K562 (cell line): ENCODE measurements around the gene RAD21L1. TPM values are rescaled to one million over a fixed set of nuclear protein-coding genes. Genes with fewer than 3 reads are reported as not detected.

Experiments
- ATAC-seq: fragments of 200-7000 bp; cut with Tn5 transposase; 3 replicates; pipeline ENCODE4 v1.9.1; 2020; ENCODE audit warnings: moderate library complexity
- BruUV-seq: library from RNA; stranded (reverse); fragments of 400-500 nt; replicated peaks from 2 replicates; lab custom pipeline; 2021; lab: Mats Ljungman, UMichigan
- CTCF ChIA-PET: fragments of 300-600 bp; formaldehyde crosslinking; extraction: SDS; loops from one replicate; lab custom pipeline; 2021; ENCODE audit warnings: low intra/inter-chr PET ratio; lab: Yijun Ruan, JAX
- POLR2A ChIA-PET: fragments of 300-600, 350-650 bp; sonication (Branson Sonifier 250); formaldehyde crosslinking; extraction: SDS; loops from one replicate; lab custom pipeline; 2021; ENCODE audit warnings: antibody characterized with exemption, inconsistent platforms; lab: Yijun Ruan, JAX
- DNase-seq, 4 experiments: peaks; one replicate each; pipeline versions ENCODE4 v3.0.0 to v3.0.0-alpha.2; 2011 to 2018; ENCODE audit warnings: low spot score in 3 of 4, mixed read lengths in 3 of 4; ENCODE audit errors: extremely low read depth in 1 of 4
- FAIRE-seq: peaks from 2 replicates; lab custom pipeline; 2011; peaks lifted over from hg19 to GRCh38; lab: Jason Lieb, UNC
- H2AFZ ChIP-seq: 2 replicates; pipeline ENCODE4 v1.6.0; 2011; ENCODE audit warnings: low read depth, low read length, control low read depth, inconsistent platforms
- H3K27ac ChIP-seq: fragments of 200-600 bp; 3 replicates; pipeline ENCODE4 v1.8.0; 2011; ENCODE audit warnings: low read depth, mild to moderate bottlenecking, control low read depth, inconsistent platforms, low read length, moderate library complexity, mixed read lengths; ENCODE audit errors: extremely low read depth
- H3K27me3 ChIP-seq, 2 experiments: fragments of 300-600 bp in 1 of 2; 2 replicates in 1 of 2; 3 replicates in 1 of 2; pipeline versions ENCODE4 v1.6.0 to v1.8.0; 2011; ENCODE audit warnings: inconsistent platforms in 2 of 2, low read length in 2 of 2, mild to moderate bottlenecking in 1 of 2, mixed read lengths in 1 of 2, moderate library complexity in 1 of 2; ENCODE audit not compliant: control insufficient read depth in 2 of 2, insufficient read depth in 2 of 2
- H3K36me3 ChIP-seq: fragments of 300-600 bp; 3 replicates; pipeline ENCODE4 v1.8.0; 2011; ENCODE audit warnings: mild to moderate bottlenecking, low read length, inconsistent platforms; ENCODE audit not compliant: control insufficient read depth, insufficient read depth
- H3K4me1 ChIP-seq, 2 experiments: fragments of 200-600 bp in 1 of 2; replicated peaks in 1 of 2; 2 replicates in 1 of 2; 3 replicates in 1 of 2; pipeline versions ENCODE4 v1.5.1 to v1.8.0; 2011; ENCODE audit warnings: inconsistent platforms in 2 of 2, low read length in 2 of 2, mild to moderate bottlenecking in 1 of 2, mixed read lengths in 1 of 2, moderate library complexity in 1 of 2; ENCODE audit not compliant: control insufficient read depth in 2 of 2, insufficient read depth in 2 of 2
- H3K4me2 ChIP-seq: 2 replicates; pipeline ENCODE4 v1.6.1; 2011; ENCODE audit warnings: low read length, control low read depth, inconsistent platforms, mixed read lengths; ENCODE audit not compliant: insufficient read depth
- H3K4me3 ChIP-seq: fragments of 200-600 bp; sonication (generic), shearing (Covaris generic); 2 replicates; pipeline ENCODE4 v1.5.1; 2016; ENCODE audit warnings: control low read depth, inconsistent platforms
- H3K79me2 ChIP-seq: fragments of 200-600 bp; 3 replicates; pipeline ENCODE4 v1.8.0; 2011; ENCODE audit warnings: low read length, inconsistent platforms; ENCODE audit not compliant: control insufficient read depth, insufficient read depth
- H3K9ac ChIP-seq, 2 experiments: 2 replicates each; pipeline versions ENCODE4 v1.6.0 to v1.6.1; 2011; ENCODE audit warnings: low read depth in 2 of 2, low read length in 2 of 2, control low read depth in 1 of 2, inconsistent platforms in 1 of 2, mild to moderate bottlenecking in 1 of 2, mixed read lengths in 1 of 2; ENCODE audit not compliant: insufficient read depth in 1 of 2
- H3K9me1 ChIP-seq: one replicate; pipeline ENCODE4 v1.6.0; 2011; ENCODE audit warnings: inconsistent platforms, mild to moderate bottlenecking, low read length, moderate library complexity; ENCODE audit not compliant: control insufficient read depth, insufficient read depth
- H3K9me3 ChIP-seq: replicated peaks from 2 replicates; pipeline ENCODE4 v1.5.1; 2011; ENCODE audit warnings: low read depth, low read length, inconsistent platforms; ENCODE audit not compliant: control insufficient read depth, insufficient read depth
- H4K20me1 ChIP-seq: replicated peaks from 2 replicates; pipeline ENCODE4 v1.6.1; 2011; ENCODE audit warnings: low read length, inconsistent platforms, mixed read lengths; ENCODE audit not compliant: control insufficient read depth, insufficient read depth
- ELK3 ChIP-seq: fragments of 450-650 bp; formaldehyde crosslinking; IDR thresholded peaks from 2 replicates; pipeline ENCODE4 v1.4.0; 2020; ENCODE audit warnings: mild to moderate bottlenecking
- HBP1 ChIP-seq: fragments of 450-650 bp; formaldehyde crosslinking; IDR thresholded peaks from 2 replicates; pipeline ENCODE4 v1.4.0; 2022; ENCODE audit warnings: missing genetic modification characterization
- KAT2B ChIP-seq: IDR thresholded peaks from one replicate; pipeline ENCODE4 v1.6.1; 2012; ENCODE audit warnings: low read depth, mild to moderate bottlenecking, control low read depth, inconsistent platforms, low read length, moderate library complexity
- PHF20 ChIP-seq: fragments of 450-650 bp; IDR thresholded peaks from 2 replicates; pipeline ENCODE4 v1.6.1; 2018; ENCODE audit not compliant: partially characterized antibody
- PRPF4 ChIP-seq: fragments of 200-400 bp; formaldehyde crosslinking; IDR thresholded peaks from one replicate; pipeline ENCODE4 v1.6.1; 2017; ENCODE audit warnings: low read length, low read depth, mild to moderate bottlenecking; ENCODE audit not compliant: insufficient read depth, poor library complexity, severe bottlenecking
- RBM17 ChIP-seq: fragments of 200-400 bp; formaldehyde crosslinking; IDR thresholded peaks from 2 replicates; pipeline ENCODE4 v1.6.1; 2017; ENCODE audit warnings: low read depth, mild to moderate bottlenecking, low read length, borderline replicate concordance
- SMARCA5 ChIP-seq: fragments of 450-650 bp; IDR thresholded peaks from 2 replicates; pipeline ENCODE4 v1.6.1; 2016
- THRB ChIP-seq: fragments of 450-650 bp; formaldehyde crosslinking; conservative IDR thresholded peaks from 2 replicates; pipeline ENCODE4 v1.4.0; 2022; ENCODE audit warnings: mild to moderate bottlenecking, missing genetic modification characterization
- XRCC3 ChIP-seq: fragments of 450-650 bp; IDR thresholded peaks from 2 replicates; pipeline ENCODE4 v1.6.1; 2017; ENCODE audit warnings: mild to moderate bottlenecking, moderate library complexity
- ZNF407 ChIP-seq: fragments of 450-650 bp; IDR thresholded peaks from 2 replicates; pipeline ENCODE4 v1.6.1; 2016; ENCODE audit warnings: low read depth
- WGBS: fragments of 100-300 bp; shearing (Covaris generic); methylation state at CpG from one replicate; pipeline ENCODE4 v1.1.6; 2016; ENCODE audit warnings: low coverage, mixed read lengths; ENCODE audit not compliant: insufficient coverage; ENCODE audit errors: missing lambda C conversion rate; 5-methylcytosine and 5-hydroxymethylcytosine counted together
- in situ Hi-C: fragments of 300-500 bp; cut with MboI; formaldehyde crosslinking; loops from 4 replicates; pipeline ENCODE4 v1.15.0; 2018; ENCODE audit warnings: inconsistent platforms, mixed read lengths
- intact Hi-C: fragments of 100-400 bp; cut with micrococcal nuclease; formaldehyde crosslinking; loops from 2 replicates; pipeline ENCODE4 v1.14.2; 2022
- polyA plus RNA-seq, 8 experiments: library from polyadenylated mRNA; depleted of rRNA in 4 of 8; stranded (reverse) in 5 of 8; unstranded in 3 of 8; fragments of >200 nt; fragmentation: Nextera tagmentation in 2 of 8; fragmentation: Illumina TruSeq in 1 of 8; extraction: Ambion mirVana in 2 of 8; extraction: Trizol in 1 of 8; gene quantifications; 2 replicates each; pipeline versions ENCODE4 v1.2.1 to v1.2.3, GENCODE V29; 2011 to 2014; ENCODE audit warnings: inconsistent platforms in 1 of 8, missing spikeins in 1 of 8
- total RNA-seq, 7 experiments: library from RNA; depleted of rRNA in 6 of 7; stranded (reverse); fragments of >200 nt in 6 of 7; fragmentation: Illumina TruSeq in 2 of 7; extraction: Trizol in 2 of 7; gene quantifications; 2 replicates each; pipeline versions ENCODE4 v1.2.1 to v1.2.3, GENCODE V29; 2011 to 2021; ENCODE audit warnings: low replicate concordance in 1 of 7

The RAD21L1 gene
- total and polyA plus RNA-seq, 9 of the 15 experiments (the other 6 are each of a cell fraction or from before 2014, with no cell fraction given): 0.17 to 1.7 (median 0.45) TPM; not detected in 1

- peak overlapping the region in 1 of 2 experiments; percentile 60; a peak in 2 of 4 replicates for H3K9ac ChIP-seq
- H3K79me2 ChIP-seq: peaks cover 18% of the 10 kb centered on the region
- BruUV-seq: no TSS peak
- H4K20me1 ChIP-seq: no peaks in the 10 kb centered on the region
- POLR2A ChIA-PET: interaction anchor here (0.6 to 1.1 kb wide), 4 partner anchors 8 to 68 kb away, joined by 3 to 5 read pairs (median 4); partner anchors contain the start of gene C20orf202
- H3K9me3 ChIP-seq: no peaks in the 10 kb centered on the region
- no peaks in the 10 kb centered on the region for H3K36me3 ChIP-seq
- in situ Hi-C loops (no loop called here), intact Hi-C loops (loop anchor here (10.0 kb wide), 1 partner anchor 374 kb away; no protein-coding TSS in a partner anchor)
- ATAC-seq: no peak
- H3K9me1 ChIP-seq: peaks cover 4% of the 10 kb centered on the region
- peaks cover 57 to 62% of the 10 kb centered on the region in 2 experiments for H3K4me1 ChIP-seq
- H3K27ac ChIP-seq: peak overlapping the region; percentile 96
- peak overlapping the region; percentile 66; the same call in 1 of the 2 replicates for H2AFZ ChIP-seq
- no peak overlapping the region for H3K4me3 ChIP-seq
- peak; percentile 86 for FAIRE-seq
- DNase-seq: no peak
- peak overlapping the region; percentile 63 for H3K4me2 ChIP-seq
- CTCF ChIA-PET: no interaction called here
- H3K27me3 ChIP-seq: no peaks in the 10 kb centered on the region
- WGBS: 50% methylated on average over 1 of the region's 1 CpG
- TF ChIP-seq RBM17: no peak
- no peak for TF ChIP-seq ELK3 (CRISPR knock-in tag)
- TF ChIP-seq THRB (CRISPR knock-in tag): peak; percentile 86; the same call in 1 of the 2 replicates
- TF ChIP-seq KAT2B: no peak
- TF ChIP-seq PHF20: peak; percentile 75
- peak; percentile 72 for TF ChIP-seq SMARCA5
- TF ChIP-seq HBP1 (CRISPR knock-in tag): peak; percentile 81; the same call in 1 of the 2 replicates
- TF ChIP-seq XRCC3: no peak
- no peak for TF ChIP-seq PRPF4
- peak; percentile 43; the same call in 1 of the 2 replicates for TF ChIP-seq ZNF407
Measured at GRCh38 chr20:1188347-1188746, 37.5 kb upstream of the RAD21L1 start.
